WTC11 (cell line): Measurements from ENCODE around the gene CNFN. TPM values are rescaled to one million over a fixed set of nuclear protein-coding genes. Genes with fewer than 3 reads are reported as not detected.

Experiments
- ATAC-seq: fragments of 200-7000 bp; cut with Tn5 transposase; 2 replicates; pipeline ENCODE4 v1.10.0; 2021; ENCODE audit warnings: mild to moderate bottlenecking, moderate library complexity
- CTCF ChIA-PET: fragments of 300-600 bp; sonication (Branson Sonifier 250); formaldehyde crosslinking; loops from one replicate; lab custom pipeline; 2021; ENCODE audit warnings: antibody characterized with exemption; lab: Charles Lee
- POLR2A ChIA-PET: fragments of 350-600 bp; sonication (Branson Sonifier 250); formaldehyde crosslinking; loops from one replicate; lab custom pipeline; 2021; ENCODE audit warnings: antibody characterized with exemption; lab: Charles Lee
- DNase-seq: peaks from one replicate; pipeline ENCODE4 v3.0.0; 2021; ENCODE audit warnings: low spot score
- H3K27ac Mint-ChIP-seq: 2 replicates; pipeline ENCODE4 v1.8.0; 2021; ENCODE audit warnings: mixed read lengths
- H3K27me3 Mint-ChIP-seq: 2 replicates; pipeline ENCODE4 v1.8.0; 2021; ENCODE audit warnings: low read depth, mild to moderate bottlenecking, moderate library complexity, mixed read lengths
- H3K36me3 Mint-ChIP-seq: 2 replicates; pipeline ENCODE4 v1.8.0; 2021; ENCODE audit warnings: mixed read lengths
- H3K4me1 Mint-ChIP-seq: 2 replicates; pipeline ENCODE4 v1.8.0; 2022; ENCODE audit warnings: mixed read lengths
- H3K4me3 Mint-ChIP-seq: 2 replicates; pipeline ENCODE4 v1.8.0; 2021; ENCODE audit warnings: mild to moderate bottlenecking, moderate library complexity, mixed read lengths
- H3K9me3 Mint-ChIP-seq: 2 replicates; pipeline ENCODE4 v1.8.0; 2021; ENCODE audit warnings: mixed read lengths
- CREB1 ChIP-seq: sonication (generic); formaldehyde crosslinking; IDR thresholded peaks from 2 replicates; pipeline ENCODE4 v1.8.0; 2023; ENCODE audit warnings: mild to moderate bottlenecking, missing genetic modification reagents
- EMX1 ChIP-seq: fragments of 250-450 bp; sonication (Bioruptor Pico); IDR thresholded peaks from 2 replicates; pipeline ENCODE4 v1.8.0; 2021; ENCODE audit warnings: mild to moderate bottlenecking
- ETV6 ChIP-seq: sonication (generic); formaldehyde crosslinking; IDR thresholded peaks from 2 replicates; pipeline ENCODE4 v1.8.1; 2022; ENCODE audit warnings: mild to moderate bottlenecking, missing genetic modification reagents
- FOXJ3 ChIP-seq: sonication (generic); formaldehyde crosslinking; IDR thresholded peaks from 2 replicates; pipeline ENCODE4 v1.9.0; 2021; ENCODE audit warnings: missing genetic modification reagents, mild to moderate bottlenecking, borderline replicate concordance
- FOXK1 ChIP-seq: sonication (generic); formaldehyde crosslinking; IDR thresholded peaks from 2 replicates; pipeline ENCODE4 v1.8.0; 2022; ENCODE audit warnings: mild to moderate bottlenecking, moderate library complexity, missing genetic modification reagents
- GABPB1 ChIP-seq: sonication (generic); formaldehyde crosslinking; IDR thresholded peaks from 2 replicates; pipeline ENCODE4 v1.8.1; 2023; ENCODE audit warnings: mild to moderate bottlenecking, missing genetic modification reagents
- JUN ChIP-seq: sonication (generic); formaldehyde crosslinking; IDR thresholded peaks from 2 replicates; pipeline ENCODE4 v1.8.0; 2023; ENCODE audit warnings: mild to moderate bottlenecking, missing genetic modification reagents
- KAT7 ChIP-seq: sonication (generic); formaldehyde crosslinking; IDR thresholded peaks from 2 replicates; pipeline ENCODE4 v1.8.1; 2023; ENCODE audit warnings: missing genetic modification reagents, mild to moderate bottlenecking, borderline replicate concordance
- NFE2L1 ChIP-seq: sonication (generic); formaldehyde crosslinking; IDR thresholded peaks from 2 replicates; pipeline ENCODE4 v1.8.1; 2023; ENCODE audit warnings: missing genetic modification reagents
- NFYB ChIP-seq: sonication (generic); formaldehyde crosslinking; conservative IDR thresholded peaks from 2 replicates; pipeline ENCODE4 v1.8.0; 2022; ENCODE audit warnings: low read depth, missing genetic modification reagents
- RELA ChIP-seq: sonication (generic); formaldehyde crosslinking; IDR thresholded peaks from 2 replicates; pipeline ENCODE4 v1.8.1; 2022; ENCODE audit warnings: missing genetic modification reagents, mild to moderate bottlenecking, borderline replicate concordance
- SMAD4 ChIP-seq: sonication (generic); formaldehyde crosslinking; IDR thresholded peaks from 2 replicates; pipeline ENCODE4 v1.8.0; 2022; ENCODE audit warnings: mild to moderate bottlenecking, missing genetic modification reagents
- SP1 ChIP-seq: sonication (generic); formaldehyde crosslinking; conservative IDR thresholded peaks from 2 replicates; pipeline ENCODE4 v1.8.1; 2022; ENCODE audit warnings: missing genetic modification reagents
- ZNF121 ChIP-seq: sonication (generic); formaldehyde crosslinking; IDR thresholded peaks from 2 replicates; pipeline ENCODE4 v1.8.0; 2023; ENCODE audit warnings: missing genetic modification reagents
- ZNF138 ChIP-seq: sonication (generic); formaldehyde crosslinking; conservative IDR thresholded peaks from 2 replicates; pipeline ENCODE4 v1.8.1; 2022; ENCODE audit warnings: mild to moderate bottlenecking, moderate library complexity, missing genetic modification reagents
- ZNF232 ChIP-seq: sonication (generic); formaldehyde crosslinking; IDR thresholded peaks from 2 replicates; pipeline ENCODE4 v1.8.0; 2022; ENCODE audit warnings: mild to moderate bottlenecking, missing genetic modification reagents
- ZNF263 ChIP-seq: sonication (generic); formaldehyde crosslinking; IDR thresholded peaks from 2 replicates; pipeline ENCODE4 v1.8.1; 2022; ENCODE audit warnings: low read depth, mild to moderate bottlenecking, moderate library complexity, missing genetic modification reagents
- ZNF317 ChIP-seq: sonication (generic); formaldehyde crosslinking; IDR thresholded peaks from 2 replicates; pipeline ENCODE4 v1.8.1; 2023; ENCODE audit warnings: low read depth, mild to moderate bottlenecking, moderate library complexity, missing genetic modification reagents, borderline replicate concordance
- ZNF423 ChIP-seq: fragments of 250-450 bp; sonication (Bioruptor Pico); IDR thresholded peaks from 2 replicates; pipeline ENCODE4 v2.1.2; 2022; ENCODE audit warnings: mild to moderate bottlenecking, moderate library complexity
- total RNA-seq: library from RNA; stranded (reverse); gene quantifications from 3 replicates; pipeline ENCODE4 v1.2.3, GENCODE V29; 2021
- TF ChIP-seq, protein P1 (sequence below): sonication (generic); formaldehyde crosslinking; IDR thresholded peaks from 2 replicates; pipeline ENCODE4 v1.8.0; 2022; ENCODE audit warnings: mild to moderate bottlenecking, missing genetic modification reagents
- TF ChIP-seq, protein P2 (sequence below): sonication (generic); formaldehyde crosslinking; IDR thresholded peaks from 2 replicates; pipeline ENCODE4 v1.8.0; 2022; ENCODE audit warnings: mild to moderate bottlenecking, missing genetic modification reagents
- TF ChIP-seq, protein P3 (sequence below): fragments of 250-450 bp; sonication (Bioruptor Pico); IDR thresholded peaks from 2 replicates; pipeline ENCODE4 v1.9.0; 2021; ENCODE audit warnings: mild to moderate bottlenecking
- TF ChIP-seq, protein P4 (sequence below): sonication (generic); formaldehyde crosslinking; IDR thresholded peaks from 2 replicates; pipeline ENCODE4 v1.8.0; 2023; ENCODE audit warnings: missing genetic modification reagents
- TF ChIP-seq, protein P5 (sequence below): sonication (generic); formaldehyde crosslinking; IDR thresholded peaks from 2 replicates; pipeline ENCODE4 v1.8.0; 2022; ENCODE audit warnings: missing genetic modification reagents
- TF ChIP-seq, protein P6 (sequence below): sonication (generic); formaldehyde crosslinking; IDR thresholded peaks from 2 replicates; pipeline ENCODE4 v1.8.1; 2022; ENCODE audit warnings: mild to moderate bottlenecking, missing genetic modification reagents, moderate library complexity, borderline replicate concordance
- TF ChIP-seq, protein P7 (sequence below): sonication (generic); formaldehyde crosslinking; IDR thresholded peaks from 2 replicates; pipeline ENCODE4 v1.8.0; 2023; ENCODE audit warnings: mild to moderate bottlenecking, missing genetic modification reagents

CNFN gene
- total RNA-seq, 1 experiment from 2014 or later: 9.6 TPM

DNA sequence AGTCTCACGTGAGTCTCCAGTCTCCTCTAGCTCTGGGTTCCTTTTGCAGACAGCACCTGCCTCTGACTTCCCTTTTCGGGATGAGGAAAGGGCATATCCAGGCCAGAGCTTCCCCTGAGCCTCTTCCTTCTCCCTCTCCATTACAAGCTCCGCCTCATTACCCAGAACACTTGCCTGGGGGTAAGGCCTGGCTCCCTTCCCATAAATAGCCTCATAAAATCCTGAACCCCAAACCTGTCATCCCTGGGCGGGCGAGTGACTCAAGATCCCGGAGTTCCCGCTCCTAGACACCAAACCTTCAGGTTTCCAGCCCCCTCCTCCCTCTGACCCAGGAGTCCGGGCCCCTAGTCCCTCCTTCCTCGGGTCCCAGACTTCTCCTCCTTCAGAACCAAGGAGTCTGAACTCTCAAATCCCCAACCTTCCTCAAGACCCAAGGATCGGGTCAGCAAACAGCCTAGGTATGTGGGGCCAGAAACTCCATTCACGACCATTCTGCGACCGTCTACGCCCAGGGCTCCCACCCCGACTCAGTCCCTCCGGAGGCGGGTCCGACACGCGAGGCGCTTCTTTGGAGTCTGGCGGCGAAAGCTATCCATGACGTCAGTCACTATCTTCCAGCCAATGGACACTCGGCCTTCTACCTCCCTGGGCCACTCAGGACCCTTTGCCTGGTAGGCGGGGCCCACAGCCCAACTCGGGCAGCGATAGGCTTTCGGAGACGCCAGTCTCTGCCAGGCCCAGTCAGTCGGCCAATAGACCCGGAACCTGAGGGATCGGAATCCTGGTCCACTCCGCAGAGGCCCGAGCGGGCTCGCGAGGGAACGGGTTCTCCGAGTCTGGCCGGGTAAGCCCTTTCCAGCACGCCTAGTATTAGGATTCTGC lies 6.5 kb upstream of the CNFN start:
- Mint-ChIP-seq H3K4me3 (peak overlapping the region; percentile 78), H3K27me3 (peaks cover 30% of the 10 kb centered on the region), H3K4me1 (peaks cover 30% of the 10 kb centered on the region), H3K36me3 (no peaks in the 10 kb centered on the region), H3K27ac (peak overlapping the region; percentile 86), H3K9me3 (no peaks in the 10 kb centered on the region)
- ATAC-seq: peak; percentile 94
- DNase-seq: peak; percentile 100
- POLR2A ChIA-PET: interaction anchor here (0.6 to 1.8 kb wide), 8 partner anchors 10 to 153 kb away, joined by 3 to 8 read pairs (median 4); partner anchors contain the start of genes GSK3A and PAFAH1B3
- CTCF ChIA-PET: interaction anchor here (0.6 to 2.9 kb wide), 21 partner anchors 10 to 288 kb away, joined by 3 to 21 read pairs (median 6); partner anchors contain the start of genes GSK3A and POU2F2
- TF ChIP-seq, protein P1, sequence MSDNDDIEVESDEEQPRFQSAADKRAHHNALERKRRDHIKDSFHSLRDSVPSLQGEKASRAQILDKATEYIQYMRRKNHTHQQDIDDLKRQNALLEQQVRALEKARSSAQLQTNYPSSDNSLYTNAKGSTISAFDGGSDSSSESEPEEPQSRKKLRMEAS (CRISPR knock-in tag): peak; percentile 67
- TF ChIP-seq, protein P2, sequence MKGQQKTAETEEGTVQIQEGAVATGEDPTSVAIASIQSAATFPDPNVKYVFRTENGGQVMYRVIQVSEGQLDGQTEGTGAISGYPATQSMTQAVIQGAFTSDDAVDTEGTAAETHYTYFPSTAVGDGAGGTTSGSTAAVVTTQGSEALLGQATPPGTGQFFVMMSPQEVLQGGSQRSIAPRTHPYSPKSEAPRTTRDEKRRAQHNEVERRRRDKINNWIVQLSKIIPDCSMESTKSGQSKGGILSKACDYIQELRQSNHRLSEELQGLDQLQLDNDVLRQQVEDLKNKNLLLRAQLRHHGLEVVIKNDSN (CRISPR knock-in tag): peak; percentile 36; the same call in 1 of the 2 replicates
- no peak for TF ChIP-seq ZNF317 (CRISPR knock-in tag)
- no peak for TF ChIP-seq ZNF138 (CRISPR knock-in tag)
- TF ChIP-seq, protein P3, sequence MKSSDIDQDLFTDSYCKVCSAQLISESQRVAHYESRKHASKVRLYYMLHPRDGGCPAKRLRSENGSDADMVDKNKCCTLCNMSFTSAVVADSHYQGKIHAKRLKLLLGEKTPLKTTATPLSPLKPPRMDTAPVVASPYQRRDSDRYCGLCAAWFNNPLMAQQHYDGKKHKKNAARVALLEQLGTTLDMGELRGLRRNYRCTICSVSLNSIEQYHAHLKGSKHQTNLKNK (CRISPR knock-in tag): no peak
- TF ChIP-seq KAT7 (CRISPR knock-in tag): no peak
- TF ChIP-seq JUN (CRISPR knock-in tag): no peak
- TF ChIP-seq SP1 (CRISPR knock-in tag): peak; percentile 92
- TF ChIP-seq, protein P4, sequence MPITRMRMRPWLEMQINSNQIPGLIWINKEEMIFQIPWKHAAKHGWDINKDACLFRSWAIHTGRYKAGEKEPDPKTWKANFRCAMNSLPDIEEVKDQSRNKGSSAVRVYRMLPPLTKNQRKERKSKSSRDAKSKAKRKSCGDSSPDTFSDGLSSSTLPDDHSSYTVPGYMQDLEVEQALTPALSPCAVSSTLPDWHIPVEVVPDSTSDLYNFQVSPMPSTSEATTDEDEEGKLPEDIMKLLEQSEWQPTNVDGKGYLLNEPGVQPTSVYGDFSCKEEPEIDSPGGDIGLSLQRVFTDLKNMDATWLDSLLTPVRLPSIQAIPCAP: no peak
- TF ChIP-seq, protein P5, sequence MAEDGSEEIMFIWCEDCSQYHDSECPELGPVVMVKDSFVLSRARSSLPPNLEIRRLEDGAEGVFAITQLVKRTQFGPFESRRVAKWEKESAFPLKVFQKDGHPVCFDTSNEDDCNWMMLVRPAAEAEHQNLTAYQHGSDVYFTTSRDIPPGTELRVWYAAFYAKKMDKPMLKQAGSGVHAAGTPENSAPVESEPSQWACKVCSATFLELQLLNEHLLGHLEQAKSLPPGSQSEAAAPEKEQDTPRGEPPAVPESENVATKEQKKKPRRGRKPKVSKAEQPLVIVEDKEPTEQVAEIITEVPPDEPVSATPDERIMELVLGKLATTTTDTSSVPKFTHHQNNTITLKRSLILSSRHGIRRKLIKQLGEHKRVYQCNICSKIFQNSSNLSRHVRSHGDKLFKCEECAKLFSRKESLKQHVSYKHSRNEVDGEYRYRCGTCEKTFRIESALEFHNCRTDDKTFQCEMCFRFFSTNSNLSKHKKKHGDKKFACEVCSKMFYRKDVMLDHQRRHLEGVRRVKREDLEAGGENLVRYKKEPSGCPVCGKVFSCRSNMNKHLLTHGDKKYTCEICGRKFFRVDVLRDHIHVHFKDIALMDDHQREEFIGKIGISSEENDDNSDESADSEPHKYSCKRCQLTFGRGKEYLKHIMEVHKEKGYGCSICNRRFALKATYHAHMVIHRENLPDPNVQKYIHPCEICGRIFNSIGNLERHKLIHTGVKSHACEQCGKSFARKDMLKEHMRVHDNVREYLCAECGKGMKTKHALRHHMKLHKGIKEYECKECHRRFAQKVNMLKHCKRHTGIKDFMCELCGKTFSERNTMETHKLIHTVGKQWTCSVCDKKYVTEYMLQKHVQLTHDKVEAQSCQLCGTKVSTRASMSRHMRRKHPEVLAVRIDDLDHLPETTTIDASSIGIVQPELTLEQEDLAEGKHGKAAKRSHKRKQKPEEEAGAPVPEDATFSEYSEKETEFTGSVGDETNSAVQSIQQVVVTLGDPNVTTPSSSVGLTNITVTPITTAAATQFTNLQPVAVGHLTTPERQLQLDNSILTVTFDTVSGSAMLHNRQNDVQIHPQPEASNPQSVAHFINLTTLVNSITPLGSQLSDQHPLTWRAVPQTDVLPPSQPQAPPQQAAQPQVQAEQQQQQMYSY (CRISPR knock-in tag): peak; percentile 96
- no peak for TF ChIP-seq EMX1 (CRISPR knock-in tag)
- peak; percentile 97 for TF ChIP-seq NFYB (CRISPR knock-in tag)
- no peak for TF ChIP-seq ZNF423 (CRISPR knock-in tag)
- TF ChIP-seq SMAD4 (CRISPR knock-in tag): no peak
- TF ChIP-seq ZNF121: no peak
- TF ChIP-seq, protein P6, sequence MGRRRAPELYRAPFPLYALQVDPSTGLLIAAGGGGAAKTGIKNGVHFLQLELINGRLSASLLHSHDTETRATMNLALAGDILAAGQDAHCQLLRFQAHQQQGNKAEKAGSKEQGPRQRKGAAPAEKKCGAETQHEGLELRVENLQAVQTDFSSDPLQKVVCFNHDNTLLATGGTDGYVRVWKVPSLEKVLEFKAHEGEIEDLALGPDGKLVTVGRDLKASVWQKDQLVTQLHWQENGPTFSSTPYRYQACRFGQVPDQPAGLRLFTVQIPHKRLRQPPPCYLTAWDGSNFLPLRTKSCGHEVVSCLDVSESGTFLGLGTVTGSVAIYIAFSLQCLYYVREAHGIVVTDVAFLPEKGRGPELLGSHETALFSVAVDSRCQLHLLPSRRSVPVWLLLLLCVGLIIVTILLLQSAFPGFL (CRISPR knock-in tag): no peak
- TF ChIP-seq ETV6: peak; percentile 56; the same call in 1 of the 2 replicates
- no peak for TF ChIP-seq RELA (CRISPR knock-in tag)
- no peak for TF ChIP-seq FOXJ3
- TF ChIP-seq ZNF263: no peak
- TF ChIP-seq FOXK1 (CRISPR knock-in tag): no peak
- TF ChIP-seq CREB1: no peak
- no peak for TF ChIP-seq GABPB1 (CRISPR knock-in tag)
- TF ChIP-seq, protein P7, sequence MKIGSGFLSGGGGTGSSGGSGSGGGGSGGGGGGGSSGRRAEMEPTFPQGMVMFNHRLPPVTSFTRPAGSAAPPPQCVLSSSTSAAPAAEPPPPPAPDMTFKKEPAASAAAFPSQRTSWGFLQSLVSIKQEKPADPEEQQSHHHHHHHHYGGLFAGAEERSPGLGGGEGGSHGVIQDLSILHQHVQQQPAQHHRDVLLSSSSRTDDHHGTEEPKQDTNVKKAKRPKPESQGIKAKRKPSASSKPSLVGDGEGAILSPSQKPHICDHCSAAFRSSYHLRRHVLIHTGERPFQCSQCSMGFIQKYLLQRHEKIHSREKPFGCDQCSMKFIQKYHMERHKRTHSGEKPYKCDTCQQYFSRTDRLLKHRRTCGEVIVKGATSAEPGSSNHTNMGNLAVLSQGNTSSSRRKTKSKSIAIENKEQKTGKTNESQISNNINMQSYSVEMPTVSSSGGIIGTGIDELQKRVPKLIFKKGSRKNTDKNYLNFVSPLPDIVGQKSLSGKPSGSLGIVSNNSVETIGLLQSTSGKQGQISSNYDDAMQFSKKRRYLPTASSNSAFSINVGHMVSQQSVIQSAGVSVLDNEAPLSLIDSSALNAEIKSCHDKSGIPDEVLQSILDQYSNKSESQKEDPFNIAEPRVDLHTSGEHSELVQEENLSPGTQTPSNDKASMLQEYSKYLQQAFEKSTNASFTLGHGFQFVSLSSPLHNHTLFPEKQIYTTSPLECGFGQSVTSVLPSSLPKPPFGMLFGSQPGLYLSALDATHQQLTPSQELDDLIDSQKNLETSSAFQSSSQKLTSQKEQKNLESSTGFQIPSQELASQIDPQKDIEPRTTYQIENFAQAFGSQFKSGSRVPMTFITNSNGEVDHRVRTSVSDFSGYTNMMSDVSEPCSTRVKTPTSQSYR: no peak
- peak; percentile 70; the same call in 1 of the 2 replicates for TF ChIP-seq ZNF232 (CRISPR knock-in tag)
- TF ChIP-seq NFE2L1 (CRISPR knock-in tag): no peak
